ENCODE data around the gene GPR137B.

- TF ChIP-seq, protein P1, sequence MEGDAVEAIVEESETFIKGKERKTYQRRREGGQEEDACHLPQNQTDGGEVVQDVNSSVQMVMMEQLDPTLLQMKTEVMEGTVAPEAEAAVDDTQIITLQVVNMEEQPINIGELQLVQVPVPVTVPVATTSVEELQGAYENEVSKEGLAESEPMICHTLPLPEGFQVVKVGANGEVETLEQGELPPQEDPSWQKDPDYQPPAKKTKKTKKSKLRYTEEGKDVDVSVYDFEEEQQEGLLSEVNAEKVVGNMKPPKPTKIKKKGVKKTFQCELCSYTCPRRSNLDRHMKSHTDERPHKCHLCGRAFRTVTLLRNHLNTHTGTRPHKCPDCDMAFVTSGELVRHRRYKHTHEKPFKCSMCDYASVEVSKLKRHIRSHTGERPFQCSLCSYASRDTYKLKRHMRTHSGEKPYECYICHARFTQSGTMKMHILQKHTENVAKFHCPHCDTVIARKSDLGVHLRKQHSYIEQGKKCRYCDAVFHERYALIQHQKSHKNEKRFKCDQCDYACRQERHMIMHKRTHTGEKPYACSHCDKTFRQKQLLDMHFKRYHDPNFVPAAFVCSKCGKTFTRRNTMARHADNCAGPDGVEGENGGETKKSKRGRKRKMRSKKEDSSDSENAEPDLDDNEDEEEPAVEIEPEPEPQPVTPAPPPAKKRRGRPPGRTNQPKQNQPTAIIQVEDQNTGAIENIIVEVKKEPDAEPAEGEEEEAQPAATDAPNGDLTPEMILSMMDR (IDR thresholded peaks at IDR 0.05): no peak
- TF ChIP-seq POLR2AphosphoS5 (IDR thresholded peaks at IDR 0.05): no peak
- no peak for TF ChIP-seq POLR2A (IDR thresholded peaks at IDR 0.05)
- no peak for TF ChIP-seq EP300 (IDR thresholded peaks at IDR 0.05)
These were observed 115.8 kb downstream of the GPR137B start for GRCh38 chr1:236258114-236258622.
